Testis (tissue), 2 donors: ENCODE measurements around the gene ARL4D.

Source experiments
- CTCF ChIP-seq, 3 experiments: fragments of 450-650 bp in 2 of 3; fragments of 200-600 bp in 1 of 3; sonication (generic) in 1 of 3; IDR thresholded peaks; one replicate each; pipeline ENCODE4 v1.5.1; 2016 to 2019; ENCODE audit warnings: antibody characterized with exemption in 3 of 3, mild to moderate bottlenecking in 2 of 3, moderate library complexity in 1 of 3
- POLR2A ChIP-seq: fragments of 450-650 bp; IDR thresholded peaks from one replicate; pipeline ENCODE4 v1.6.1; 2017; ENCODE audit warnings: antibody characterized with exemption, mild to moderate bottlenecking, moderate library complexity

- no peak for TF ChIP-seq CTCF (IDR thresholded peaks at IDR 0.05)
- no peak for TF ChIP-seq POLR2A
These were observed 5.1 kb downstream of the ARL4D start for GRCh38 chr17:43403846-43404245.
